GM21526 (cell line): ENCODE data around the gene HLA-DQA1.
"Not testable (repeated sequence)": the region's sequence is repeated elsewhere in the genome, so short reads cannot be mapped to it uniquely, and the experiment has no call there.

ENCODE experiments used
- ATAC-seq: cut with Tn5 transposase; IDR thresholded peaks from one replicate; pipeline ENCODE4 v1.9.1; 2021; ENCODE audit warnings: moderate library complexity; ENCODE audit not compliant: unreplicated experiment, low FRiP score

HLA-DQA1 gene

GRCh38 chr6:32621372-32621771 lies 15.8 kb upstream of the HLA-DQA1 start:
- no peak for ATAC-seq

GRCh38 chr6:32622545-32623401 lies 14.4 kb upstream of the HLA-DQA1 start:
- ATAC-seq: peak; percentile 68

GRCh38 chr6:32623693-32624092 lies 13.5 kb upstream of the HLA-DQA1 start:
- ATAC-seq: no peak

DNA sequence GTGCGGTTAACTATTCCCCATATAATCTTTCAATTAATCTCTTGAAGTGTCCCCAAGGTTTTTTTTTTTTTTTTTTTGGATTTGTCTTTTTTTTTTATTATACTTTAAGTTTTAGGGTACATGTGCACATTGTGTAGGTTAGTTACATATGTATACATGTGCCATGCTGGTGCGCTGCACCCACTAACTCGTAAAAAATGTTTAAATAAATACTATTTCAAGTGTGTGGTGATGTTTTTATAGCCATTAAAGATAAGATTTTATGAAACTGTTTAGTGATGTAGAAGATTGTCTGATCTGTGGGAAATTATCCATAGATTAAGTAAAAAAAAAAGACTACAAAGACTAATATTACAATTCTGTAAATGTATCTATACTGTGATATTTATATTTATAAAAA lies 12.6 kb upstream of the HLA-DQA1 start:
- no peak for ATAC-seq

- no peak for ATAC-seq
Observed at GRCh38 chr6:32625137-32625536, 12.1 kb upstream of the HLA-DQA1 start.

- ATAC-seq: no peak
Observed at GRCh38 chr6:32627249-32627648, 10.0 kb upstream of the HLA-DQA1 start.

DNA sequence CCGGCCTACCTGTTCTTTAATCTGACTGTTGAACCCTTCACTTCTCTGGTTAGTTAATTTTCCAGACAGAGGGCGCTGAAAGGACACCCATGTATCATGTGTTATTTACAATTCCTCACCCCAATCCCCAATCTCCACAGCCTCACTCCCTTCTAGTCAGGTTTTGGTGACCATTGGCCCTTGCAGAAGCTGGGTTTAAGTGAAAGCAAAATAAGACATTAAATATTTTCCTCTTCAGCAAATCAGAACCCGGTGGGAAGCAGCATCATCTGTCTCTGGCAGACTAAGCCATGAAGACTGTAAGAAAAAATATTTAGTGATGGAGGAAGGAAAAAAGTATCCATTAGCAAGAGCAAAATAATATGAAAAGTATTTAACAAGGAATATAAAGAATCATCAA lies 9.4 kb upstream of the HLA-DQA1 start:
- ATAC-seq: no peak

- ATAC-seq: not testable (repeated sequence)
Observed at GRCh38 chr6:32629793-32630192, 7.4 kb upstream of the HLA-DQA1 start.

DNA sequence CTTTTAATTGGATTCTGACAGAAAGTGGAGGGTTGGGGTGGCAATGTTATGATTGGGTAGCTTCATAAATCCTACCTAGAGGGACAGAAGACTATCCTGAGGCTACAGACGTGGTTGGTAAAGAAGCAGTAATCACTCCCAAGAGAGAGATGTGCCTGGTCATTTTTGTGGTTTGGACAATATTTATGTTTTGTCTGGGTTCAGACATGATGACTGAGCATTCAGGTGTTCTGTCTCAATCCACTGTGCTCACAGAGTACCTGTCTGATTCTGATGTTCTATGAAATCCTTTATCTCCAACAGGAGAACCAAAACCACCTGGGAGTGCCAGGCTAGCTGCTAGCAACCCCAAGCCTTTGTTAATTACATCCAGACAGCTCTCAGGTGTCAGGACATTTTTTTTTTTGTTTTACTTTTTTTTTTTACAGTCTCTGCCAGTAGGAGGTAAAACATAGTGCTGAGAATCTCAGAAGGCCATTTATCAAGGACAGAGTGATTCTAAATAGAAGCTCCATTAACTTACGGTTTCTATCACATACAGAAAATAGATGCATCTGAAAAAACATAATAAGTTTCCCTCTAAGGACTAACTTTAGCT lies 1.6 kb upstream of the HLA-DQA1 start:
- no peak for ATAC-seq

- no peak for ATAC-seq
Observed at GRCh38 chr6:32637883-32638282, 677 bp downstream of the HLA-DQA1 start.

- no peak for ATAC-seq
Observed at GRCh38 chr6:32638532-32639219, 1.5 kb downstream of the HLA-DQA1 start.

DNA sequence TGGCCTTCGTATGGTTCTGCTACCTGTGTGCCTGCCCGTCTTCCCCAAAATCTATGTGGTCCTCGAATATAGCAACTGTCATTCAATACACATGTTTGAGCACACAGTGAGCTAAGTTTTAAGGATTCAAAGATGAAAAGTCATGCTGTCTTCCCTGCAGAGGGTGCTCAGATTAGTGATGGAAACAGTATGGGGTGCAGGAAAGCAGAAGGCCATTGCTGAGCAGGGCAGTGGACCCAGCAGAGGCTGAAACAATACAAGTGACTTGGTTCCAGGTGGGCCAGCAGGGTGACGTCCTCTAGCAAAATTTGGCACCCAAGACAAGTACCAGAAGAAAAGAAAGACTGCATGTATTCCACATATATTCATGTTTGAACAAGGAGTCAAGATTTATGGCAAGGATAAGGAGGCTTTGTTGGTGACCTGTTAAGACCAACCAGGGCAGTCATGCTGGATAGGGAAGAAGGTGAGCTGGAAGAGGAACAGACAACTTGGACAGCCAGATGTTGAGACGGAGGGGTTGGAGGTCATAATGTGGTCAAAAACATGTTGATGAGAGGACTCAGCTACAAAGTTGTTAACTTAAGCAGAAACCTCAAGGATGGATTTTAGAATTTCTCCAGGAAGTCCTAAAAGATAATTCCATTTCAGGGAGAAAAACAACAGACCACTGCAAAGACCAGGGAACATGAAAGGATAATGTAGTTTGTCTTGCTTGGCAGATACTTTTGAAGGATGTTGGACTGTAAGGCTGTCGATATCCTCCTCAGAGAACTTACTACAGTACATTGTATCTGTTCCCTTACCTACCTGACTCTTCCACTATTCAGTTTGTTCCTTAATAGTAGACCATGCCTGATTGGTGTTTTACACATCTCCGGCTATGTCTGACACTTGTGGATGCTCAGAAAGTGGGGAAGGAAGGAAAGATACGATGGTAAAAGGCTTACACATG lies 2.5 kb downstream of the HLA-DQA1 start:
- no peak for ATAC-seq

DNA sequence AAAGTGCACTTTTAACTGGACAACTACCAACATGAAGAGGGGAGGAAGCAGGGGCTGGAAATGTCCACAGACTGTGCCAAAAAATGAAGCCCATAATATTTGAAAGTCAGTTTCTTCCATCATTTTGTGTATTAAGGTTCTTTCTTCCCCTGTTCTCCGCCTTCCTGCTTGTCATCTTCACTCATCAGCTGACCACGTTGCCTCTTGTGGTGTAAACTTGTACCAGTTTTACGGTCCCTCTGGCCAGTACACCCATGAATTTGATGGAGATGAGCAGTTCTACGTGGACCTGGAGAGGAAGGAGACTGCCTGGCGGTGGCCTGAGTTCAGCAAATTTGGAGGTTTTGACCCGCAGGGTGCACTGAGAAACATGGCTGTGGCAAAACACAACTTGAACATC lies 3.9 kb downstream of the HLA-DQA1 start:
- no peak for ATAC-seq

DNA sequence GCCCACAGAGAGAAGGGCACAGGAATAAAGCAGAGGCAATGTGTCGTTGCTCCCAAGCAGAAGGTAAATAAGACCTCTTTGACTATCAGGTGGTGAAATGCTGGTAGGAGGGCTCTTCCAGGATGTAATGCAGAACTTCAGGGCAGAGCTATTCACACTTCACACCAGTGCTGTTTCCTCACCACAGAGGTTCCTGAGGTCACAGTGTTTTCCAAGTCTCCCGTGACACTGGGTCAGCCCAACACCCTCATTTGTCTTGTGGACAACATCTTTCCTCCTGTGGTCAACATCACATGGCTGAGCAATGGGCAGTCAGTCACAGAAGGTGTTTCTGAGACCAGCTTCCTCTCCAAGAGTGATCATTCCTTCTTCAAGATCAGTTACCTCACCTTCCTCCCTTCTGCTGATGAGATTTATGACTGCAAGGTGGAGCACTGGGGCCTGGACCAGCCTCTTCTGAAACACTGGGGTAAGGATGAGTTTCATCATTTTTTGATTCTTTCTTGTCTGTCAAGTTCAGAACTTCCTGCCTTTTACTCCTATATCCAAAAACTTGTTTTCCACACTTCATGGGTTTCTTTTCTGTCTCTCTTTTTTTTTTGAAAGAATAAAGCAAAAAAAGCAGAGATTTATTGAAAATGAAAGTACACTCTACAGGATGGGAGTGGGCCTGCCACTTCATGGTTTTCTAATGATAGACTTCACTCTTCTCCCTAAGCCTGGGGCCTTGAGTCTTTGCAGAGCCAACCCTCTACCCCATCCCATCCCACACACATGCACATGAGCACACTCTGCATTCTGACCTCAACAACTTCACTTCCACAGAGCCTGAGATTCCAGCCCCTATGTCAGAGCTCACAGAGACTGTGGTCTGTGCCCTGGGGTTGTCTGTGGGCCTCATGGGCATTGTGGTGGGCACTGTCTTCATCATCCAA lies 4.8 kb downstream of the HLA-DQA1 start:
- ATAC-seq: not testable (repeated sequence)

- ATAC-seq: no peak
Observed at GRCh38 chr6:32642720-32643106, 5.5 kb downstream of the HLA-DQA1 start.

DNA sequence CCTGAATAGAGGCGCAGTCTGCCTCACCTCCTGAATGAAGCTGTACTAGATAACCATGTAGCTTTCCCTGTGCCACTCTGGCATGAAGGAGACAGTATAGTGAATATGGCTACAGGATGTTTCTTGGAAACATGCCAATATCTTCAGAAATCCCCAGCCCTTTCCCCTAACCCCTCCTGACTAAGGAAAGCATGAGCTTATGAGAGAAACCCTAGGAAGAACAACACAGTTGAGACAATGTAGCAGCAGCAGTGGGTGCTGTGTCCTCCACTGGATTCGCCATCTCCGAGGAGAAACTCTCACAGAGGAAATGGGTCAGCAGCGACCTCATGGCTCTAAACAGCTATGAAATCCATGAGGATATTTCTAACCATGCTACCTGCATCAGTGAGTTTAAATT lies 6.7 kb downstream of the HLA-DQA1 start:
- no peak for ATAC-seq

DNA sequence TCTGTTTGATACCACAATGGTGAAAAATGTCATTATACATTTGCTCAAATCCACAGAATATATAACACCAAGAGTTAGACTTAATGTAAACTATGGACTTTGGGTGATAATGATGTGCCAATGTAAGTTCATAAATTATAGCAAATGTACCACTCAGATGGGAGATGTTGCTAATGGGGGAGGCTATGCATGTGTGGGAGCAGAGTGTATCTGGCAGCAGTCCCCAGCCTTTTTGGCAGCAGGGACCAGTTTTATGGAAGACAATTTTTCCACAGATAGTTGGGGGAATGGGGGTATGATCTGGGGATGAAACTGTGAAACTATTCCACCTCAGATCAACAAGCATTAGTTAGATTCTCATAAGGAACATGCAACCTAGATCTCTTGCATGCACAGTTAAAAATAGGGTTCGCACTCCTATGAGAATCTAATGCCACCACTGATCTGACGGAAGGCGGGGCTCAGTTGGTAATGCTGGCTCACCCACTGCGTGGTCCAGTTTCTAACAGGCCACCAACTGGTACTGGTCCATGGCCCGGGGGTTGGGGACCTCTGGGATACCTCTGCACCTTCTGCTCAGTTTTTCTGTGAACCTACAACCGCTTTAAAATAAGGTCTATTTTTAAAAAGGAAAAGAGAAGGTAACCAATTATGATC lies 8.0 kb downstream of the HLA-DQA1 start:
- no peak for ATAC-seq

- no peak for ATAC-seq
Observed at GRCh38 chr6:32655203-32655710, 18.1 kb downstream of the HLA-DQA1 start.

- not testable (repeated sequence) for ATAC-seq
Observed at GRCh38 chr6:32657329-32657728, 20.1 kb downstream of the HLA-DQA1 start.
